MM.1S (cell line): Measurements from ENCODE around the gene SAA1.

Source experiments
- CTCF ChIP-seq: fragments of 300-600 bp; sonication (generic); IDR thresholded peaks from 2 replicates; pipeline ENCODE4 v1.5.1; 2016; ENCODE audit warnings: antibody characterized with exemption, low read length, mixed read lengths
- EZH2 ChIP-seq: fragments of 300-600 bp; sonication (generic); optimal IDR thresholded peaks from 2 replicates; pipeline ENCODE3; 2017; ENCODE audit warnings: low read depth, mild to moderate bottlenecking, antibody characterized with exemption, low read length, mixed read lengths
- EZH2phosphoT487 ChIP-seq: fragments of 300-600 bp; sonication (generic); IDR thresholded peaks from 2 replicates; pipeline ENCODE4 v1.6.1; 2018; ENCODE audit warnings: antibody characterized with exemption, low read length

GRCh38 chr11:18243783-18244362 lies 22.2 kb upstream of the SAA1 start:
- TF ChIP-seq CTCF (peak; percentile 88), EZH2 (no peak), EZH2phosphoT487 (no peak)
